ENCODE results near the gene FSD1. TPM values are rescaled to one million over a fixed set of nuclear protein-coding genes. Genes with fewer than 3 reads are reported as not detected.

FSD1 gene
- total and polyA plus RNA-seq, 9 of the 15 experiments (the other 6 are each of a cell fraction or from before 2014, with no cell fraction given) = 0.11 to 1.9 (median 0.94) TPM; not detected in 1

DNA sequence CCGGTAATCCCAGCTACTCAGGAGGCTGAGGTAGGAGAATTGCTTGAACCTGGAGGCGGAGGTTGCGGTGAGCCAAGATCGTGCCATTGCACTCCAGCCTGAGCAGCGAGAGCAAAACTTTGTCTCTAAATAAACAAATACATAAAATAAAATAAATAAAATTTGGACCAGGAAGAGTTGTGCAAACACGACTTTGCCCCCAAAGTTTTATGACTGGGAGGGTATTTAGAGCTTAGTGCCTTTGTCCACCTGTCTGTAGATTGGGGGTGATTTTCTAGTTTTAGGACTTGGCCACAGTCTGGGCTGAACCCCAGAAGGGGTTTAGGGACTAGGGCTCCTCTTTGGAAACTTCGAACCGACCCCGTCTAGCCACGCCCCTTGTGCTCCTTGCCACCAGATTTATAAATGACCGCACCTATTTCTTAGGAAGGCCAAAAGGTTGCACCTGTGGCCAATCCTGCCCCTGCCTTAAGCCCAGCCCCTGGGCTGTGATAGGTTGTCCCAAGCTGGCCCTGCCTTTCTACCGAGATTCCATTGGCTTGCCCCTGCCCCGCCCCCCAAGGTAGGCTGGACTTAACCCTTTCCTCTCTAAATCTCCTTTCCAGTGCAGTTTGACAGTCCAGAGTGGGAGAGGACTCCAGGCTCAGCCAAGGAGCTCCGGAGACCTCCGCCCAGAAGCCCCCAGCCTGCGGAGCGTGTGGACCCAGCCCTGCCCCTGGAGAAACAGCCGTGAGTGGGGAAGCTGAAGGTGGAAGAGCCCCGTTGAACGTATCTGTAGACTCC, 20.0 kb upstream of the FSD1 start:
- ATAC-seq (peak; percentile 99), DNase-seq (ENCODE audit: extremely low read depth in 1 of 4, low spot score in 3 of 4) (peak; percentile 84 to 99 (median 98)), FAIRE-seq (peak; percentile 91)
- no peak overlapping the region for H3K27ac ChIP-seq (ENCODE audit: extremely low read depth, low read depth, low read length)
- no TSS peak for BruUV-seq (replicated peaks)
- no peaks in the 10 kb centered on the region for H3K9me1 ChIP-seq (ENCODE audit: control insufficient read depth, insufficient read depth, low read length)
- H3K4me2 ChIP-seq (ENCODE audit: insufficient read depth, low read length) = peak overlapping the region; percentile 51; the same call in 1 of the 2 replicates
- peaks cover 16 to 22% of the 10 kb centered on the region in 2 experiments; a peak in 3 of 5 replicates for H3K27me3 ChIP-seq (ENCODE audit: control insufficient read depth in 2 of 2, insufficient read depth in 2 of 2, low read length in 2 of 2)
- CTCF ChIA-PET (ENCODE audit: low intra/inter-chr PET ratio) = no interaction called here
- H4K20me1 ChIP-seq (replicated peaks; ENCODE audit: control insufficient read depth, insufficient read depth, low read length) = 0 out of 2 replicates have a peak, but pooled peaks cover 5% of the 10 kb centered on the region
- 16% methylated on average over 20 of the region's 20 CpGs for whole genome bisulfite sequencing (ENCODE audit: insufficient coverage, low coverage, missing lambda C conversion rate)
- H3K4me3 ChIP-seq = peak overlapping the region; percentile 12; the same call in 1 of the 2 replicates
- in situ Hi-C loops (cut with MboI) = no loop called here
- H3K9me3 ChIP-seq (replicated peaks; ENCODE audit: control insufficient read depth, insufficient read depth, low read depth, low read length) = no peaks in the 10 kb centered on the region
- peak overlapping the region in 1 of 2 experiments; percentile 68; a peak in 2 of 4 replicates for H3K9ac ChIP-seq (ENCODE audit: insufficient read depth in 1 of 2, low read depth in 2 of 2, low read length in 2 of 2)
- no peaks in the 10 kb centered on the region for H3K79me2 ChIP-seq (ENCODE audit: control insufficient read depth, insufficient read depth, low read length)
- intact Hi-C loops (cut with micrococcal nuclease) = no loop called here
- peaks cover 11 to 22% of the 10 kb centered on the region in 2 experiments for H3K4me1 ChIP-seq (replicated peaks in 1 of 2; ENCODE audit: control insufficient read depth in 2 of 2, insufficient read depth in 2 of 2, low read length in 2 of 2)
- POLR2A ChIA-PET = interaction anchor here (0.6 to 0.9 kb wide), 4 partner anchors 30 to 528 kb away, joined by 3 to 4 read pairs (median 3); no protein-coding TSS in a partner anchor
- H3K36me3 ChIP-seq (ENCODE audit: control insufficient read depth, insufficient read depth, low read length) = no peaks in the 10 kb centered on the region
- peak overlapping the region; percentile 57 for H2AFZ ChIP-seq (ENCODE audit: low read depth, low read length)
- TF ChIP-seq, protein P1, sequence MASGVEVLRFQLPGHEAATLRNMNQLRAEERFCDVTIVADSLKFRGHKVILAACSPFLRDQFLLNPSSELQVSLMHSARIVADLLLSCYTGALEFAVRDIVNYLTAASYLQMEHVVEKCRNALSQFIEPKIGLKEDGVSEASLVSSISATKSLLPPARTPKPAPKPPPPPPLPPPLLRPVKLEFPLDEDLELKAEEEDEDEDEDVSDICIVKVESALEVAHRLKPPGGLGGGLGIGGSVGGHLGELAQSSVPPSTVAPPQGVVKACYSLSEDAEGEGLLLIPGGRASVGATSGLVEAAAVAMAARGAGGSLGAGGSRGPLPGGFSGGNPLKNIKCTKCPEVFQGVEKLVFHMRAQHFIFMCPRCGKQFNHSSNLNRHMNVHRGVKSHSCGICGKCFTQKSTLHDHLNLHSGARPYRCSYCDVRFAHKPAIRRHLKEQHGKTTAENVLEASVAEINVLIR (CRISPR knock-in tag; IDR thresholded peaks at IDR 0.05) = no peak
- TF ChIP-seq, protein P2, sequence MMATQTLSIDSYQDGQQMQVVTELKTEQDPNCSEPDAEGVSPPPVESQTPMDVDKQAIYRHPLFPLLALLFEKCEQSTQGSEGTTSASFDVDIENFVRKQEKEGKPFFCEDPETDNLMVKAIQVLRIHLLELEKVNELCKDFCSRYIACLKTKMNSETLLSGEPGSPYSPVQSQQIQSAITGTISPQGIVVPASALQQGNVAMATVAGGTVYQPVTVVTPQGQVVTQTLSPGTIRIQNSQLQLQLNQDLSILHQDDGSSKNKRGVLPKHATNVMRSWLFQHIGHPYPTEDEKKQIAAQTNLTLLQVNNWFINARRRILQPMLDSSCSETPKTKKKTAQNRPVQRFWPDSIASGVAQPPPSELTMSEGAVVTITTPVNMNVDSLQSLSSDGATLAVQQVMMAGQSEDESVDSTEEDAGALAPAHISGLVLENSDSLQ (IDR thresholded peaks at IDR 0.05) = peak; percentile 36; the same call in 1 of the 2 replicates
- TF ChIP-seq KAT7 (CRISPR knock-in tag; IDR thresholded peaks at IDR 0.05; ENCODE audit: borderline replicate concordance) = no peak
- TF ChIP-seq ZC3H11A (IDR thresholded peaks at IDR 0.05; ENCODE audit: low read depth, low read length) = no peak
- no peak for TF ChIP-seq HDAC3 (IDR thresholded peaks at IDR 0.05; ENCODE audit: borderline replicate concordance, partially characterized antibody)
- TF ChIP-seq POLR3G (IDR thresholded peaks at IDR 0.05; ENCODE audit: extremely low read depth, insufficient read length, insufficient replicate concordance) = no peak
- TF ChIP-seq C11orf30 (IDR thresholded peaks at IDR 0.05; ENCODE audit: low read depth) = no peak
- TF ChIP-seq MTA1 (IDR thresholded peaks at IDR 0.05; ENCODE audit: borderline replicate concordance) = peak; percentile 48; the same call in 1 of the 2 replicates
- TF ChIP-seq RBM25 (IDR thresholded peaks at IDR 0.05; ENCODE audit: low read depth, low read length, severe bottlenecking) = peak; percentile 77
- no peak for TF ChIP-seq ZNF197 (CRISPR knock-in tag; IDR thresholded peaks at IDR 0.05; ENCODE audit: low read depth)
- TF ChIP-seq, protein P3, sequence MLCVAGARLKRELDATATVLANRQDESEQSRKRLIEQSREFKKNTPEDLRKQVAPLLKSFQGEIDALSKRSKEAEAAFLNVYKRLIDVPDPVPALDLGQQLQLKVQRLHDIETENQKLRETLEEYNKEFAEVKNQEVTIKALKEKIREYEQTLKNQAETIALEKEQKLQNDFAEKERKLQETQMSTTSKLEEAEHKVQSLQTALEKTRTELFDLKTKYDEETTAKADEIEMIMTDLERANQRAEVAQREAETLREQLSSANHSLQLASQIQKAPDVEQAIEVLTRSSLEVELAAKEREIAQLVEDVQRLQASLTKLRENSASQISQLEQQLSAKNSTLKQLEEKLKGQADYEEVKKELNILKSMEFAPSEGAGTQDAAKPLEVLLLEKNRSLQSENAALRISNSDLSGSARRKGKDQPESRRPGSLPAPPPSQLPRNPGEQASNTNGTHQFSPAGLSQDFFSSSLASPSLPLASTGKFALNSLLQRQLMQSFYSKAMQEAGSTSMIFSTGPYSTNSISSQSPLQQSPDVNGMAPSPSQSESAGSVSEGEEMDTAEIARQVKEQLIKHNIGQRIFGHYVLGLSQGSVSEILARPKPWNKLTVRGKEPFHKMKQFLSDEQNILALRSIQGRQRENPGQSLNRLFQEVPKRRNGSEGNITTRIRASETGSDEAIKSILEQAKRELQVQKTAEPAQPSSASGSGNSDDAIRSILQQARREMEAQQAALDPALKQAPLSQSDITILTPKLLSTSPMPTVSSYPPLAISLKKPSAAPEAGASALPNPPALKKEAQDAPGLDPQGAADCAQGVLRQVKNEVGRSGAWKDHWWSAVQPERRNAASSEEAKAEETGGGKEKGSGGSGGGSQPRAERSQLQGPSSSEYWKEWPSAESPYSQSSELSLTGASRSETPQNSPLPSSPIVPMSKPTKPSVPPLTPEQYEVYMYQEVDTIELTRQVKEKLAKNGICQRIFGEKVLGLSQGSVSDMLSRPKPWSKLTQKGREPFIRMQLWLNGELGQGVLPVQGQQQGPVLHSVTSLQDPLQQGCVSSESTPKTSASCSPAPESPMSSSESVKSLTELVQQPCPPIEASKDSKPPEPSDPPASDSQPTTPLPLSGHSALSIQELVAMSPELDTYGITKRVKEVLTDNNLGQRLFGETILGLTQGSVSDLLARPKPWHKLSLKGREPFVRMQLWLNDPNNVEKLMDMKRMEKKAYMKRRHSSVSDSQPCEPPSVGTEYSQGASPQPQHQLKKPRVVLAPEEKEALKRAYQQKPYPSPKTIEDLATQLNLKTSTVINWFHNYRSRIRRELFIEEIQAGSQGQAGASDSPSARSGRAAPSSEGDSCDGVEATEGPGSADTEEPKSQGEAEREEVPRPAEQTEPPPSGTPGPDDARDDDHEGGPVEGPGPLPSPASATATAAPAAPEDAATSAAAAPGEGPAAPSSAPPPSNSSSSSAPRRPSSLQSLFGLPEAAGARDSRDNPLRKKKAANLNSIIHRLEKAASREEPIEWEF (CRISPR knock-in tag; IDR thresholded peaks at IDR 0.05) = no peak
- no peak; a peak in 1 of 4 replicates for TF ChIP-seq KDM1A (IDR thresholded peaks at IDR 0.05)
